ENCODE data around the gene TUBGCP5.
"Not testable (repeated sequence)": the region's sequence is repeated elsewhere in the genome, so short reads cannot be mapped to it uniquely, and the experiment has no call there.

The TUBGCP5 gene

DNA sequence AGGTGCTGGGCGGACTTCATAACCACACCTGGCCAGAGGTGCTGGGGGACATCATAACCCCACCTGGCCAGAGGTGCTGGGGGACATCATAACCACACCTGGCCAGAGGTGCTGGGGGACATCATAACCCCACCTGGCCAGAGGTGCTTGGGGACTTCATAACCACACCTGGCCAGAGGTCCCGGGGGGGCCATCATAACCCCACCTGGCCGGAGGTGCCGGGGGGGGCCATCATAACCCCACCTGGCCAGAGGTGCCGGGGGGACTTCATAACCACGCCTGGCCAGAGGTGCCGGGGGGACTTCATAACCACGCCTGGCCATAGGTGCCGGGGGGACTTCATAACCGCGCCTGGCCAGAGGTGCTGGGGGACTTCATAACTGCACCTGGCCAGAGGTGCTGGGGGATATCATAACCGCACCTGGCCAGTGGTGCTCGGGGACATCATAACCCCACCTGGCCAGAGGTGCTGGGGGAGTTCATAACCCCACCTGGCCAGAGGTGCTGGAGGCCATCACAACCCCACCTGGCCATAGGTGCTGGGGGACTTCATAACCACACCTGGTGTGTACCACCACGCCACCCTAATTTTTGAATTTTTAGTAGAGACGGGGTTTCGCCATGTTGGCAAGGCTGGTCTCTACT, 10.7 kb upstream of the TUBGCP5 start:
- Histone ChIP-seq H3K4me2 (no peak overlapping the region), H3K4me1 (ENCODE audit: low read depth, poor library complexity, severe bottlenecking) (no peaks in the 10 kb centered on the region), H3K27me3 (ENCODE audit: insufficient read depth, low read depth) (no peaks in the 10 kb centered on the region), H3K4me3 (IDR thresholded peaks at IDR 0.05; ENCODE audit: insufficient read depth, low read depth, low read length) (no peak overlapping the region), H3K27ac (no peak overlapping the region), H3K36me3 (ENCODE audit: insufficient read depth) (no peaks in the 10 kb centered on the region), H4K20me1 (ENCODE audit: insufficient read depth) (no peaks in the 10 kb centered on the region), H3K79me2 (ENCODE audit: insufficient read depth, low read depth) (no peaks in the 10 kb centered on the region), H3K9ac (no peak overlapping the region), H2AFZ (ENCODE audit: low read depth) (no peak overlapping the region)
- TF ChIP-seq, protein P1, sequence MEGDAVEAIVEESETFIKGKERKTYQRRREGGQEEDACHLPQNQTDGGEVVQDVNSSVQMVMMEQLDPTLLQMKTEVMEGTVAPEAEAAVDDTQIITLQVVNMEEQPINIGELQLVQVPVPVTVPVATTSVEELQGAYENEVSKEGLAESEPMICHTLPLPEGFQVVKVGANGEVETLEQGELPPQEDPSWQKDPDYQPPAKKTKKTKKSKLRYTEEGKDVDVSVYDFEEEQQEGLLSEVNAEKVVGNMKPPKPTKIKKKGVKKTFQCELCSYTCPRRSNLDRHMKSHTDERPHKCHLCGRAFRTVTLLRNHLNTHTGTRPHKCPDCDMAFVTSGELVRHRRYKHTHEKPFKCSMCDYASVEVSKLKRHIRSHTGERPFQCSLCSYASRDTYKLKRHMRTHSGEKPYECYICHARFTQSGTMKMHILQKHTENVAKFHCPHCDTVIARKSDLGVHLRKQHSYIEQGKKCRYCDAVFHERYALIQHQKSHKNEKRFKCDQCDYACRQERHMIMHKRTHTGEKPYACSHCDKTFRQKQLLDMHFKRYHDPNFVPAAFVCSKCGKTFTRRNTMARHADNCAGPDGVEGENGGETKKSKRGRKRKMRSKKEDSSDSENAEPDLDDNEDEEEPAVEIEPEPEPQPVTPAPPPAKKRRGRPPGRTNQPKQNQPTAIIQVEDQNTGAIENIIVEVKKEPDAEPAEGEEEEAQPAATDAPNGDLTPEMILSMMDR (conservative IDR thresholded peaks at IDR 0.05; ENCODE audit: low read depth, low read length): no peak

DNA sequence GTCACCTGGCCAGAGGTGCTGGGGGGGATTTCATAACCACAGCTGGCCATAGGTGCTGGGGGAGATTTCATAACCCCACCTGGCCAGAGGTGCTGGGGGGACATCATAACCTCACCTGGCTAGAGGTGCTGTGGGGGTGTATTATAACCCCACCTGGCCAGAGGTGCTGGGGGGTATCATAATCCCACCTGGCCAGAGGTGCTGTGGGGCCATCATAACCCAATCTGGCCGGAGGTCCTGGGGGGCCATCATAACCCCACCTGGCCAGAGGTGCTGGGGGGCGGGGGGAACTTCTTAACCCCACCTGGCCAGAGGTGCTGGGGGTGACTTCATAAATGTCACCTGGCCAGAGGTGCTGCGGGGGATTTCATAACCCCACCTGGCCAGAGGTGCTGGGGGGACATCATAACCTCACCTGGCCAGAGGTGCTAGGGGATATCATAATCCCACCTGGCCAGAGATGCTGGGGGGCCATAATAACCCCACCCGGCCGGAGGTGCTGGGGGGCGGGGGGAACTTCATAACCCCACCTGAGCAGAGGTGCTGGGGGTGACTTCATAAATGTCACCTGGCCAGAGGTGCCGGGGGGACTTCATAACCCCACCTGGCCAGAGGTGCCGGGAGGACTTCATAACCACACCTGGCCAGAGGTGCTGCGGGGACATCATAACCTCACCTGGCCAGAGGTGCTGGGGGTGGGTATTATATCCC, 9.4 kb upstream of the TUBGCP5 start:
- H3K27ac ChIP-seq; H3K79me2 ChIP-seq (ENCODE audit: insufficient read depth, low read depth); H3K9ac ChIP-seq; H3K4me1 ChIP-seq (ENCODE audit: low read depth, poor library complexity, severe bottlenecking); H2AFZ ChIP-seq (ENCODE audit: low read depth); H3K36me3 ChIP-seq (ENCODE audit: insufficient read depth); H3K4me2 ChIP-seq; H4K20me1 ChIP-seq (ENCODE audit: insufficient read depth); H3K27me3 ChIP-seq (ENCODE audit: insufficient read depth, low read depth); H3K4me3 ChIP-seq (IDR thresholded peaks at IDR 0.05; ENCODE audit: insufficient read depth, low read depth, low read length): not testable (repeated sequence)

DNA sequence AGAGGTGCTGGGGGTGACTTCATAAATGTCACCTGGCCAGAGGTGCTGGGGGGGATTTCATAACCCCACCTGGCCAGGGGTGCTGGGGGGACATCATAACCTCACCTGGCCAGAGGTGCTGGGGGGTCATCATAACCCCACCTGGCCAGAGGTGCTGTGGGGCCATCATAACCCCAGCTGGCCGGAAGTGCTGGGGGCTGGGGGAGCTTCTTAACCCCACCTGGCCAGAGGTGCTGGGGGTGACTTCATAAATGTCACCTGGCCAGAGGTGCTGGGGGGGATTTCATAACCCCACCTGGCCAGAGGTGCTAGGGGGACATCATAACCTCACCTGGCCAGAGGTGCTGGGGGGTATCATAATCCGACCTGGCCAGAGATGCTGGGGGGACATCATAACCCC, 4.6 kb upstream of the TUBGCP5 start:
- not testable (repeated sequence) for H3K4me2 ChIP-seq; H3K4me1 ChIP-seq (ENCODE audit: low read depth, poor library complexity, severe bottlenecking)

DNA sequence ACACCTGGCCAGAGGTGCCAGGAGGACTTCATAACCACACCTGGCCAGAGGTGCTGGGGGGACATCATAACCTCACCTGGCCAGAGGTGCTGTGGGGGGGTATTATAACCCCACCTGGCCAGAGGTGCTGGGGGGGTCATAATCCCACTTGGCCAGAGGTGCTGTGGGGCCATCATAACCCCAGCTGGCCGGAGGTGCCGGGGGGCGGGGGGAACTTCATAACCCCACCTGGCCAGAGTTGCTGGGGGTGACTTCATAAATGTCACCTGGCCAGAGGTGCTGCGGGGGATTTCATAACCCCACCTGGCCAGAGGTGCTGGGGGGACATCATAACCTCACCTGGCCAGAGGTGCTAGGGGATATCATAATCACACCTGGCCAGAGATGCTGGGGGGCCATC, 4.2 kb upstream of the TUBGCP5 start:
- H3K9ac ChIP-seq; H3K36me3 ChIP-seq (ENCODE audit: insufficient read depth); H3K27me3 ChIP-seq (ENCODE audit: insufficient read depth, low read depth); H3K4me1 ChIP-seq (ENCODE audit: low read depth, poor library complexity, severe bottlenecking); H3K4me3 ChIP-seq (IDR thresholded peaks at IDR 0.05; ENCODE audit: insufficient read depth, low read depth, low read length); H3K4me2 ChIP-seq; H4K20me1 ChIP-seq (ENCODE audit: insufficient read depth); H3K27ac ChIP-seq; H2AFZ ChIP-seq (ENCODE audit: low read depth); H3K79me2 ChIP-seq (ENCODE audit: insufficient read depth, low read depth): not testable (repeated sequence)

More for the DNA sequence above, 4.6 kb upstream of the TUBGCP5 start:
- H3K27ac ChIP-seq; H3K36me3 ChIP-seq (ENCODE audit: insufficient read depth); H3K4me3 ChIP-seq (IDR thresholded peaks at IDR 0.05; ENCODE audit: insufficient read depth, low read depth, low read length); H3K79me2 ChIP-seq (ENCODE audit: insufficient read depth, low read depth); H3K9ac ChIP-seq; H2AFZ ChIP-seq (ENCODE audit: low read depth); H4K20me1 ChIP-seq (ENCODE audit: insufficient read depth); H3K27me3 ChIP-seq (ENCODE audit: insufficient read depth, low read depth): not testable (repeated sequence)

DNA sequence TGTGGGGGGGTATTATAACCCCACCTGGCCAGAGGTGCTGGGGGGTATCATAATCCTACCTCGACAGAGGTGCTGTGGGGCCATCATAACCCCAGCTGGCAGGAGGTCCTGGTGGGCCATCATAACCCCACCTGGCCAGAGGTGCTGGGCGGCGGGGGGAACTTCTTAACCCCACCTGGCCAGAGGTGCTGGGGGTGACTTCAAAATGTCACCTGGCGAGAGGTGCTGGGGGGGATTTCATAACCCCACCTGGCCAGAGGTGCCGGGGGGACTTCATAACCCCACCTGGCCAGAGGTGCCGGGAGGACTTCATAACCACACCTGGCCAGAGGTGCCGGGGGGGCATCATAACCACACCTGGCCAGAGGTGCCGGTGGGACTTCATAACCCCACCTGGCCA, 2.4 kb upstream of the TUBGCP5 start:
- not testable (repeated sequence) for H3K27ac ChIP-seq; H3K79me2 ChIP-seq (ENCODE audit: insufficient read depth, low read depth); H3K4me2 ChIP-seq; H2AFZ ChIP-seq (ENCODE audit: low read depth); H3K27me3 ChIP-seq (ENCODE audit: insufficient read depth, low read depth); H3K4me1 ChIP-seq (ENCODE audit: low read depth, poor library complexity, severe bottlenecking); H4K20me1 ChIP-seq (ENCODE audit: insufficient read depth); H3K9ac ChIP-seq; H3K4me3 ChIP-seq (IDR thresholded peaks at IDR 0.05; ENCODE audit: insufficient read depth, low read depth, low read length); H3K36me3 ChIP-seq (ENCODE audit: insufficient read depth)

DNA sequence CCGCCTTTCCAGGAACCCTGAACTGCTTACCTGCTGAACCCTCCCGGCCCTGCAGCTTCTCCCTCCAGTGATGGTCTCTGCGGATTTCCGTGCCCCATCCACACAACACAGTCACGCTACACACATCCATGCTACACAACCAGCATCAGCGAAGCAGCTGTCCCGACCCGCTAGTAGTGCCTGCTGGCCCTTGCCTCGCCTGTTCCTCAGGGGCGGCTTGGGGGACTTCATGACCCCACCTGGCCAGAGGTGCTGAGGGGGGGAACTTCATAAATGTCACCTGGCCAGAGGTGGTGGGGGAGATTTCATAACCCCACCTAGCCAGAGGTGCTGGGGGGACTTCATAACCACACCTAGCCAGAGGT, 530 bp upstream of the TUBGCP5 start:
- TF ChIP-seq, protein P1 (conservative IDR thresholded peaks at IDR 0.05; ENCODE audit: low read depth, low read length): no peak
- H3K4me1 ChIP-seq (ENCODE audit: low read depth, poor library complexity, severe bottlenecking): peaks cover 14% of the 10 kb centered on the region

More for the DNA sequence above, 530 bp upstream of the TUBGCP5 start:
- Histone ChIP-seq H3K27ac (peak overlapping the region; percentile 72; the same call in 1 of the 2 replicates), H2AFZ (ENCODE audit: low read depth) (peak overlapping the region; percentile 84), H4K20me1 (ENCODE audit: insufficient read depth) (no peaks in the 10 kb centered on the region), H3K27me3 (ENCODE audit: insufficient read depth, low read depth) (no peaks in the 10 kb centered on the region), H3K36me3 (ENCODE audit: insufficient read depth) (no peaks in the 10 kb centered on the region), H3K4me2 (peak overlapping the region; percentile 64), H3K9ac (peak overlapping the region; percentile 93), H3K79me2 (ENCODE audit: insufficient read depth, low read depth) (peaks cover 7% of the 10 kb centered on the region; the same call in 1 of the 2 replicates), H3K4me3 (IDR thresholded peaks at IDR 0.05; ENCODE audit: insufficient read depth, low read depth, low read length) (no peak overlapping the region)

All from KMS-11 (cell line).